LNCaP clone FGC (cell line): ENCODE measurements around the gene FBLN1.

Experiments
- DNase-seq: peaks from one replicate; pipeline ENCODE4 v3.0.0-alpha.2; 2011; ENCODE audit warnings: low read depth
- H3K4me3 ChIP-seq: 2 replicates; pipeline ENCODE4 v1.5.1; 2011; ENCODE audit warnings: mild to moderate bottlenecking, low read depth, low read length, control low read depth
- TF ChIP-seq, protein P1 (sequence below): IDR thresholded peaks from 2 replicates; pipeline ENCODE4 v1.5.1; 2012; ENCODE audit warnings: mild to moderate bottlenecking; ENCODE audit not compliant: control insufficient read depth, insufficient read depth; ENCODE audit errors: extremely low read depth

The FBLN1 gene

GRCh38 chr22:45510376-45511232, 7.9 kb downstream of the FBLN1 start:
- H3K4me3 ChIP-seq: no peak overlapping the region
- DNase-seq: no peak
- TF ChIP-seq, protein P1, sequence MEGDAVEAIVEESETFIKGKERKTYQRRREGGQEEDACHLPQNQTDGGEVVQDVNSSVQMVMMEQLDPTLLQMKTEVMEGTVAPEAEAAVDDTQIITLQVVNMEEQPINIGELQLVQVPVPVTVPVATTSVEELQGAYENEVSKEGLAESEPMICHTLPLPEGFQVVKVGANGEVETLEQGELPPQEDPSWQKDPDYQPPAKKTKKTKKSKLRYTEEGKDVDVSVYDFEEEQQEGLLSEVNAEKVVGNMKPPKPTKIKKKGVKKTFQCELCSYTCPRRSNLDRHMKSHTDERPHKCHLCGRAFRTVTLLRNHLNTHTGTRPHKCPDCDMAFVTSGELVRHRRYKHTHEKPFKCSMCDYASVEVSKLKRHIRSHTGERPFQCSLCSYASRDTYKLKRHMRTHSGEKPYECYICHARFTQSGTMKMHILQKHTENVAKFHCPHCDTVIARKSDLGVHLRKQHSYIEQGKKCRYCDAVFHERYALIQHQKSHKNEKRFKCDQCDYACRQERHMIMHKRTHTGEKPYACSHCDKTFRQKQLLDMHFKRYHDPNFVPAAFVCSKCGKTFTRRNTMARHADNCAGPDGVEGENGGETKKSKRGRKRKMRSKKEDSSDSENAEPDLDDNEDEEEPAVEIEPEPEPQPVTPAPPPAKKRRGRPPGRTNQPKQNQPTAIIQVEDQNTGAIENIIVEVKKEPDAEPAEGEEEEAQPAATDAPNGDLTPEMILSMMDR: no peak

DNA sequence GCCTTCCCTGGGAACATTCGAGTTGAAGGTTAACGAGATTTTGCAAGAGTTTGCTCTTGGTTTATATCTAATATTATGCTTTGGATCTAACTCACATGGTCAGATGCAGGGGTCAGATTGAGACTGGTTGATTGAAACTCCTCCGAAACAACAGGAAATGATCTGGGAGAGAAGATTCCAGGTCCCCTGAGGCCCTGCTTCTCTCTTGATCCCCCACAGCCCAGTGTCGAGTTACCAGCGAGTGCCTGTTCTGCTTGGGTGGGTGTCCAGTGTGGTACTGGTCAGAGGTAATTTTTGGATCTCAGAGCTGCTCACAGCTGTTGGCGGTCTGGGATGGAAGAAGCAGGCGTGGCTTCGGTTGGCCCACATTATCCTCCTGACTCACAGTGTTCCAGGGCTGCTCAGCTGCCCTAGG, 9.2 kb downstream of the FBLN1 start:
- no peak for DNase-seq
- TF ChIP-seq, protein P1: no peak
- H3K4me3 ChIP-seq: no peak overlapping the region

- no peak overlapping the region for H3K4me3 ChIP-seq
- DNase-seq: no peak
- TF ChIP-seq, protein P1: no peak
Observed at GRCh38 chr22:45512363-45512762, 9.7 kb downstream of the FBLN1 start.

- TF ChIP-seq, protein P1: no peak
- no peak overlapping the region for H3K4me3 ChIP-seq
- no peak for DNase-seq
Observed at GRCh38 chr22:45515676-45516075, 13.0 kb downstream of the FBLN1 start.

GRCh38 chr22:45516163-45516562, 13.5 kb downstream of the FBLN1 start:
- no peak for DNase-seq
- no peak overlapping the region for H3K4me3 ChIP-seq
- TF ChIP-seq, protein P1: no peak

DNA sequence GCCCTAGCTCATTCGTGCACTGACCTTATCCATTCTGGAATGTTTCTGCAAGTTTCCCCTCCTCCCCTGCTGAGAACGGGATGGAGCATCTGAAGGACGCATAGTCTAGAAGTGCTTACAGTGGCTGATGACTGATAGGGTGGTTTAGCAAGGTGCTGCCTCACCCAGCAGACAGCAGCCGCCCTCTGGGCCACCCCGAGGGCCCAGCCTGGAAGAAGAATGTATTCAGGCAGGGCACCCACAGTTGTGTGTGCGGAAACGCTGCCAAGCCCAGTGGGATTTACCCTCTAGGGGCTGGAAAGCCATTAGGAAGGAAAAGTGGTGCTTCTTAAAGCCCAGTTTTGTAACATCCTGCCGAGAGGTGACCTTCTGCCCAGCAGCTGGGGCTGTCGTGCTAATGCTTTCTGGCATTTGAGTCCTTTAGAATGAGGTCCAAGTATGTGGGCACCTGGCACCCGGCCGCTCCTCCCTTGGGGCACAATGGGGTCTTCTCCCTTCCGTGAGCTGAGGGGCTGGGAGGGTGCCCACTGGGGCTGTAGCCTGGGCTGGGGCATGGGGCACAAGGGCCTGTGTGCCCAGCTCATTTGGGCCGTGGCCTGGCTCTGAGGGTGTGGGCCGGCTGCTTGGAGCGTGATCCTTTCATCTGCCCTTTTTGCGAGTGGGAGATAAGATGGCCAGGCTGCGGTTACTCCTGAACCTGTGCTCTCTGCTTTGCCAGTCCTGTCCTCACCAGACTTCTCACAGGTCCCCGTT, 14.4 kb downstream of the FBLN1 start:
- no peak overlapping the region for H3K4me3 ChIP-seq
- DNase-seq: no peak
- TF ChIP-seq, protein P1: no peak
